Tibial nerve (tissue), 4 donors: Measurements from ENCODE around the gene MAGI2.

Source experiments
- EP300 ChIP-seq, 2 donors: sonication (generic); formaldehyde crosslinking; IDR thresholded peaks; one replicate each; pipeline ENCODE4 v1.6.1; 2017; ENCODE audit warnings: antibody characterized with exemption in 2 of 2, mild to moderate bottlenecking in 1 of 2
- POLR2A ChIP-seq, 2 donors: fragments of 450-650 bp; IDR thresholded peaks; one replicate each; pipeline ENCODE4 v1.6.1; 2017; ENCODE audit warnings: antibody characterized with exemption in 2 of 2, mild to moderate bottlenecking in 2 of 2, moderate library complexity in 2 of 2
- TF ChIP-seq, protein P1 (sequence below), 5 experiments: fragments of 200-600 bp in 3 of 5; fragments of 450-650 bp in 2 of 5; sonication (generic) in 3 of 5; IDR thresholded peaks; one replicate each; pipeline ENCODE4 v1.5.1; 2016 to 2019; ENCODE audit warnings: antibody characterized with exemption in 5 of 5, mild to moderate bottlenecking in 3 of 5, moderate library complexity in 2 of 5

DNA sequence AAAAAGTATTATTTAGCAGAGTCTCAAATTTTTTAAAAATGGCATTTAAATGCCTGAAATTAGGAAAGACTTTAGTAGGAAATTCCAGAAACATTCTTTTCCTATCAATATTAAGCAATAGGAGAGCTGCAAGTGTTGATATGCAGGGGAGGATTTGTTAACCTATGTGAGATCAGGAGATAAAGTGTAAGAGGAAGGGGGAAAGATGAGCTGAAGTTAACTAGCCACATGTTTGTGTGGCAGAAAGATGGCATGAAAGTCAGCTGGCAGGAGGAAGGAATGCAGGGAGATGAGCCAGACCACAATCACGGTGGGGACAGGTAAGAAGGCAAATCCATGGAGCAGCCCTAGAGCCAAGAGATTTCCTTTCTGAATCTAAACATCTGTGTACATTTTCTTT, 303.6 kb downstream of the MAGI2 start:
- TF ChIP-seq POLR2A (IDR thresholded peaks at IDR 0.05) = no peak
- TF ChIP-seq EP300 (IDR thresholded peaks at IDR 0.05) = no peak
- TF ChIP-seq, protein P1, sequence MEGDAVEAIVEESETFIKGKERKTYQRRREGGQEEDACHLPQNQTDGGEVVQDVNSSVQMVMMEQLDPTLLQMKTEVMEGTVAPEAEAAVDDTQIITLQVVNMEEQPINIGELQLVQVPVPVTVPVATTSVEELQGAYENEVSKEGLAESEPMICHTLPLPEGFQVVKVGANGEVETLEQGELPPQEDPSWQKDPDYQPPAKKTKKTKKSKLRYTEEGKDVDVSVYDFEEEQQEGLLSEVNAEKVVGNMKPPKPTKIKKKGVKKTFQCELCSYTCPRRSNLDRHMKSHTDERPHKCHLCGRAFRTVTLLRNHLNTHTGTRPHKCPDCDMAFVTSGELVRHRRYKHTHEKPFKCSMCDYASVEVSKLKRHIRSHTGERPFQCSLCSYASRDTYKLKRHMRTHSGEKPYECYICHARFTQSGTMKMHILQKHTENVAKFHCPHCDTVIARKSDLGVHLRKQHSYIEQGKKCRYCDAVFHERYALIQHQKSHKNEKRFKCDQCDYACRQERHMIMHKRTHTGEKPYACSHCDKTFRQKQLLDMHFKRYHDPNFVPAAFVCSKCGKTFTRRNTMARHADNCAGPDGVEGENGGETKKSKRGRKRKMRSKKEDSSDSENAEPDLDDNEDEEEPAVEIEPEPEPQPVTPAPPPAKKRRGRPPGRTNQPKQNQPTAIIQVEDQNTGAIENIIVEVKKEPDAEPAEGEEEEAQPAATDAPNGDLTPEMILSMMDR (IDR thresholded peaks at IDR 0.05) = no peak
